Coronary artery (tissue), 2 donors: ENCODE measurements around the gene DMXL2.

Experiments
- DNase-seq: peaks from one replicate; pipeline ENCODE4 v3.0.0-alpha.2; 2017; ENCODE audit warnings: low spot score
- H3K27ac ChIP-seq, 2 donors: fragments of 200-600 bp; sonication (generic); one replicate each; pipeline ENCODE4 v1.5.1; 2016 to 2019
- H3K4me3 ChIP-seq: fragments of 200-600 bp; sonication (generic); 2 replicates; pipeline ENCODE4 v1.5.1; 2016; ENCODE audit warnings: mild to moderate bottlenecking, moderate library complexity
- TF ChIP-seq, protein P1 (sequence below): fragments of 200-600 bp; sonication (generic); IDR thresholded peaks from one replicate; pipeline ENCODE4 v1.5.1; 2019; ENCODE audit warnings: antibody characterized with exemption

Gene DMXL2

DNA sequence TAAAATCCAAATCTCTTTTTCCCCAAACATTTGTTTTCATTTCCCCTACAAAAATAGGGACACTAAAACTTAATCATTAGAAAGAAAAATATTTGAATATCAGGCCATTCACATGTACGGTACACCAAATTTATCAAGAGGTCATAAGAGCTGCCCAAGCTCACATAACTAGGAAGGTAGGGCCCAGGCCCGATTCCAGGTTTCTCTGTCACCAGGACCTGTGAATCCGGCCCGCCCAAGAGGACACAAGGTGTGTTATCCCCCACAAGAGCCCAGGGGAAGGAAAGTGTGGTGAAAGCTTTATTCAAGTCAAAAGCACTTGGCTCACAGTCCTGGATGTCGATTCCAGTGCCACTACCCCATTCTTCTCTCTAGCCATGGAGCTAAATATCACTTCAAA lies 130.6 kb downstream of the DMXL2 start:
- H3K4me3 ChIP-seq = no peak overlapping the region
- DNase-seq = no peak
- TF ChIP-seq, protein P1, sequence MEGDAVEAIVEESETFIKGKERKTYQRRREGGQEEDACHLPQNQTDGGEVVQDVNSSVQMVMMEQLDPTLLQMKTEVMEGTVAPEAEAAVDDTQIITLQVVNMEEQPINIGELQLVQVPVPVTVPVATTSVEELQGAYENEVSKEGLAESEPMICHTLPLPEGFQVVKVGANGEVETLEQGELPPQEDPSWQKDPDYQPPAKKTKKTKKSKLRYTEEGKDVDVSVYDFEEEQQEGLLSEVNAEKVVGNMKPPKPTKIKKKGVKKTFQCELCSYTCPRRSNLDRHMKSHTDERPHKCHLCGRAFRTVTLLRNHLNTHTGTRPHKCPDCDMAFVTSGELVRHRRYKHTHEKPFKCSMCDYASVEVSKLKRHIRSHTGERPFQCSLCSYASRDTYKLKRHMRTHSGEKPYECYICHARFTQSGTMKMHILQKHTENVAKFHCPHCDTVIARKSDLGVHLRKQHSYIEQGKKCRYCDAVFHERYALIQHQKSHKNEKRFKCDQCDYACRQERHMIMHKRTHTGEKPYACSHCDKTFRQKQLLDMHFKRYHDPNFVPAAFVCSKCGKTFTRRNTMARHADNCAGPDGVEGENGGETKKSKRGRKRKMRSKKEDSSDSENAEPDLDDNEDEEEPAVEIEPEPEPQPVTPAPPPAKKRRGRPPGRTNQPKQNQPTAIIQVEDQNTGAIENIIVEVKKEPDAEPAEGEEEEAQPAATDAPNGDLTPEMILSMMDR = no peak
- H3K27ac ChIP-seq = no peak overlapping the region

DNA sequence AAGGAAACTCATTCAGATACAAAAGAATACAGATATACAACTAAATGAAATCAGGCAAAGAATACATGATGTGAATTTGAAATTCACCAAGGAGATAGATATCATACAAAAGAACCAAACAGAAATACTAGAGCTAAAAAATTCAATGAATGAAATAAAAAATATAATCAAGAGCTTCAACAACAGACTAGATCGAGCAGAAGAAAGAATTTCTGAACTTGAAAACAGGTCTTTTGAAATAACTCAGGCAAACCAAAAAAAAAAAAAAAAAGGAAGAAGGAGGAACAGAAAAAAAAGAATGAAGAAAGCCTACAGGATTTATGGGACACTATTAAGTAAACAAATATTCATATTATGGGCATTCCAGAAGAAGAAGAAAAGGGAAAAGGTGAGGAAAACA lies 137.8 kb downstream of the DMXL2 start:
- H3K4me3 ChIP-seq = no peak overlapping the region
- TF ChIP-seq, protein P1 = no peak
- H3K27ac ChIP-seq = no peak overlapping the region
- no peak for DNase-seq

DNA sequence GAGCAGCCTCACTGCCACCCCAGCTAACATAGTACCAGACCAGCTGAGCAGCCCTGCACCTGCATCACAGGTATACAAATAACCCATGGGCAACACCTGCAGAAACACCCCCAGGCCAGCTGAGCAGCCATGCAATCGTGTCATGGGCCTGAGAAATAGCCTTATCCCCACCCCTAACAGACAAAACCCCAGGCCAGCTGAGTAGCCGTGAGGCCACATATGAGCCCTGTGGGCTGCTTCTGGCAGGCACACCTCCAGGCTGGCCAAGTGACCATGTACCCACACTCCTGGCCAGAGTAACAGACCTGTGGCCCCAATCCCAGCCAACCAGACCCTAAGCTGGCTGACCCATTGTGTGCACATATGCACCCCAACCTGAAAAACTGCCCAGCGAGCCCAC lies 138.6 kb downstream of the DMXL2 start:
- Histone ChIP-seq H3K27ac (no peak overlapping the region), H3K4me3 (no peak overlapping the region)
- no peak for DNase-seq
- TF ChIP-seq, protein P1 = no peak

DNA sequence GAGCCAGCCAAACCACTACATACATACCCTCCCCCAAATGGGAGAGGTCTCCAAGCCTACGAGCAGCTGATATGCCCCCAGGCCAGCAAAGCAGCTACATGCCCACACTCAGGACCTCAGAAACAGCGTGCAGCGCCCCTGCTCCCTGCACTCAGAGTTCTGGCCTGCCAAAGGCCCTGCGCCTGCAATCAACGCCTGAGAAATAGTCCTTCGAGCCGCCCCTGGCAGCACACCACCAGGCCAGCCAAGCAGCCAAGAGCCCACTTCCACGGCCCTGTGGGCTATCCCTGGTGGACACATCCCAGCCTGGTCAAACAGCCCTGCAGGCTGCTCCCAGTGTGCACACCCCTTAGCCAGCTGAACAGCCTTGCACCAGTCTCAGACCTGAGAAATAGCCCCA lies 139.1 kb downstream of the DMXL2 start:
- Histone ChIP-seq H3K4me3 (no peak overlapping the region), H3K27ac (no peak overlapping the region)
- DNase-seq = no peak
- TF ChIP-seq, protein P1 = no peak

DNA sequence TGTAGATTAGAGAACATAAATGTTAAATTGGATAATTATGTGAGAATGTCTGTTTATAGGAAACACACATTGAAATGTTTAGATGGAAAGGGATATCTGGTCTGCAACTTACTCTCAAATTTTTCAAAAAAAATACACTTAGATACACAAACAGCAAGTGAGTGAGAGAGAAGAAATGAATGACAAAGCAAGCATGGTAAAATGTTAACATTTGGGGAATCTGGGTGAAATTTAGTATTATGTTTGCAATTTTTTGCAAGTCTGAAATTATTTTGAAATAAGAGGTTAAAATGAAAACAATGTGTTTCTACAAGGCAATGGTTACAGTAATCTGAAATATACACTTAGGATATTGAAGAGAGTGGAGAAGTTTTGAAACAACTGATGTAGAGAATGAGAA lies 146.8 kb downstream of the DMXL2 start:
- Histone ChIP-seq H3K27ac (no peak overlapping the region), H3K4me3 (no peak overlapping the region)
- TF ChIP-seq, protein P1 = no peak
- no peak for DNase-seq

DNA sequence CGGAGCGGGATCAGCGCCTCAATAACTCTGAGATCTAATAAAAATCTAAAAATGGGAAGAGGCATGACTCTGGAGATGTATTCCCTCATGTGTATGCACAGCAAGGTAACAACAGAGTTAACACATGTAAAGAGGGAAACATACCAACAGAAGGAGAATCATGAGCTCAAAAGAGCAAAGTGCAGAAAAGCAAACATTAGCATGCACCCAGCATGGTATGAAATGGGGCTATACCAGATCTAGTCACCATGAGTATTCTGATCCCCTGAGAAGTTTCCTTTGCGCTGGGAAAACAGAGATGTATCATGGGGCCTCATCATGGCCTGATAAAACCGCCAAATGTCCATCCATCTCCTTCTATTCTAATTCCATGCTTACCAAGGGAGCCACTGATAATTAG lies 152.1 kb downstream of the DMXL2 start:
- H3K27ac ChIP-seq = no peak overlapping the region
- no peak overlapping the region for H3K4me3 ChIP-seq
- TF ChIP-seq, protein P1 = no peak
- no peak for DNase-seq

DNA sequence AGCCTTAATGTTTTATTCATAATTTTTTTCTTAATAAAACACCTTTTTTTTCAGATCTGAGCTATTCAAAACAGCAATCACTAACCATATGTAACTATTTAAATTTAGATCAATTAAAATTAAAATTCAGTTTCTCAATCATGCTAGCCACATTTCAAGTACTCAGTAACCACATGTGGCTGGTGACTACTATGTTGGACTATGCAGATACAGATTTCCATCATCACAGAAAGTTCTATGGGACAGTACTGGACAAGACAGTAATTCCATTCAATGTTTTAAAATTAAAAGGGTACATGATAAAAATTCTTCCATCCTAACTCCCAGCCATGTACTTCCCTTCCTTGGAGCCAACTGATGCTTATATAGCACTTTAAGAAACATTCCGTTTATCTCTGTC lies 161.8 kb downstream of the DMXL2 start:
- H3K27ac ChIP-seq = no peak overlapping the region
- TF ChIP-seq, protein P1 = no peak
- DNase-seq = no peak
- H3K4me3 ChIP-seq = no peak overlapping the region
